Dedifferentiated amniotic fluid mesenchymal stem cell (primary cell): ENCODE results near the gene MTMR1.

ENCODE experiments used
- DNase-seq: peaks from one replicate; pipeline ENCODE4 v3.0.0-alpha.2; 2016; ENCODE audit errors: extremely low spot score

Gene MTMR1

DNA sequence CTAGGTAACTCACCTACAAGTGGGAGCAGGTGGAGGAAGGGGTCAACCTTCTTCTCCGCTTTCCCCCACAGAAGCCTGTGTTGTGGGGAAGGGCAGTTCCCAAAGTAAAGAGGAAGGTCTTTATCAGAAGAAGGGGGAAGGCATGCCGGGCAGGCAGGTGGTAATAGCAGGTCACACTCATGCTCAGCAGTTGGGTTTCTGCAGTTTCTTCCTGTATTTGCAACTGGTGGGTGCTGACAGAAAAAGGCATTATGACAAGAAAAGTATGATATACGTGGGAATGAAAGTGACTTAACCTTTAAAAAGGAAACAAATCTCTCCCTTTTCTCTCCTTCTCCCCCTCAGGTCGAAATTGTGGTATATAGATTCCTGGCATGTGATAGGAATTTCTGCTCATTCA, 3.7 kb downstream of the MTMR1 start:
- DNase-seq = no peak

DNA sequence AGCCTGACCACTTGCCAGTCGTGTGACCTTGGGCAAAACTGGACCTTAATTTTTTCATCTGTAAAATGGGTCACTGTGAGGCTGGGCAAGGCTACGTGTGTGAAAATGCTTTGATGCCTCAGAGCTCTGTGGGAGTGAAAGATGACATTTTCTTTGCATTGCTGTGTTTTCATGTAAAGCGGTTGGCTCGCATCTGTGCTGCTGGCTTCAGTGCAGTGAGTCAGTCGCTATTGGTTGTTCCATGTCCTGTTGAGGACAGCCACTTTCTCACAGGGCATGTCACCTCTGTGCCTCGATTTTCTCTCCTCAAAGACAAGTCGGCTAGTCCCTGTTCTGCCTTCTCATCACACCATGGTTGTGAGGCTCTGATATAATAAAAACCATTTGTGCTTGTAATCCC, 4.4 kb downstream of the MTMR1 start:
- DNase-seq = no peak

GRCh38 chrX:150698981-150699380, 5.8 kb downstream of the MTMR1 start:
- DNase-seq = no peak

DNA sequence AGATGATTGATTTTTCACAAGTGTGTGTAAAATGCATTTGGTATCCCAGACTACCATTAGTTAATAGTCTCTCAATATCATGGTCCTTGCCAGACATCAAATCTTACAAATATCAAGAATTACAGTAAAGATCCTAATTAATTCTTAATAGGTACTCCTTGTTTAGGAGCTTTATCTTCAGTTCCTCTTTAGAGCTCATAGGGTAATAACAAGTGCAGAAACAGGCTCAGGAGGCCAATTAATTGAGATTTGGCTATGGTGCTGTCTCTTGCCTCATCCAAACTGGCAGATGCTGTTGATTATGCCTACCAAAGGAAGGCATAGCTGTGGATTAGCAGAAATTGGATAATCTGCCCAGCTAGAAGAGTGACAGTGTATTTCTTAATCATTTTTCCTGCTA, 6.9 kb downstream of the MTMR1 start:
- DNase-seq = no peak

DNA sequence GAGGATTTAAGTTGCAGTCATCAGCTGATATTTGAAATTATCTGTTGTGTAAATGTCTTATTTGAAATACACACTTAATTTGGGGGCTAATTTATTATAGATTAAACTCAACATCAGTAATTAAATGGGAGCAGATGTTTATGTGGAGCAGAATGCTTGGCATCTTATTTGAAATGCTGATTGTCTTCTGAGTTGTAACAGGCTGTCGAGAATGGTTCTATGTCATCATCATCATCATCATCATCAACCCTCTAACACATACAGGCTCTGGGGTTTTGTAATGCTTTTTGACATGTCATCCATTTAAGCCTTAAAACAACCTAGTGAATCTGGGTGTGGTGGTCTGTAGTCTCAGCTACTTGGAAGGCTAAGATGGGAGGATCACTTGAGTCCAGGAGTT, 8.2 kb downstream of the MTMR1 start:
- DNase-seq = no peak

GRCh38 chrX:150702966-150703694, 9.9 kb downstream of the MTMR1 start:
- DNase-seq = no peak

GRCh38 chrX:150703695-150703974, 10.4 kb downstream of the MTMR1 start:
- DNase-seq = no peak

GRCh38 chrX:150704030-150704613, 10.9 kb downstream of the MTMR1 start:
- DNase-seq = peak; percentile 55

DNA sequence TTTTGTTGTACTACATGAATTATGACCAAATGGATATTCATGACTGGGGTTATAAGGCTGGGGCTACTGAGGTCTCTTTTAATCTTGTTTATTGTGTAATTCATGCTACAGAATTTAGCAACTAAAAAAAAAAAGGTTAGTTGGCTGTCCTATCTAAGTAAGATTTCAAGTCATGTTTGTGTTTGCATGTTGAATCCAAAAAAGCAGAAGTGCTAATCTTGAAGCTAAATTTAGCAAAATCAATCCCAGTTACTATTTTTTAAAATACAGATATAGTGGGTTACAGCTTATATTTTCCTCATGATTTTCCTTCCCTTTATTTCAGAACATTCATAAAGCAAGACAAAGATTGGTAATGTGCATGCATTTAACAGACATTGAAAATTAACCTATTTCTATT, 19.4 kb downstream of the MTMR1 start:
- no peak for DNase-seq

DNA sequence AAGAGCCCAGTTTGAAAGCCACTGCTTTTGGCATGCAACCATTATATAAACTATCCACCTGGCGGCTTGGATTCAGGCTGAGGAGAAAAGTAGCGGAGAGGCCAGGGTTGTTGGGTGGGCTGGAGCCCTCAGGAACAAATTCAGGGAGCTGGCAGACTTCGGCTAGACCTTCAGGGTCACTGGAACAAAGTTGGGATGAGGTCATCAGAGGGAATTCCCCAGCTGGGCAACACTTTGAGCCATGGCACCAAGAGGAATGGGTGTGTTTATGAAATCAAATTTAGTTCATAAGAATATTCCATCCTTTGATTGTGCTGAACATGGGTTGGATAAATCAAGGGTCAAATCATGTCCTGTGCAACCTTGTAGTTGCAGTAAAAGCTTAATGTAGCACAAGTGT, 22.0 kb downstream of the MTMR1 start:
- no peak for DNase-seq

GRCh38 chrX:150719621-150720020, 26.4 kb downstream of the MTMR1 start:
- DNase-seq = no peak

- DNase-seq = no peak
Observed at GRCh38 chrX:150729956-150730355, 36.8 kb downstream of the MTMR1 start.

GRCh38 chrX:150730719-150731118, 37.5 kb downstream of the MTMR1 start:
- no peak for DNase-seq

DNA sequence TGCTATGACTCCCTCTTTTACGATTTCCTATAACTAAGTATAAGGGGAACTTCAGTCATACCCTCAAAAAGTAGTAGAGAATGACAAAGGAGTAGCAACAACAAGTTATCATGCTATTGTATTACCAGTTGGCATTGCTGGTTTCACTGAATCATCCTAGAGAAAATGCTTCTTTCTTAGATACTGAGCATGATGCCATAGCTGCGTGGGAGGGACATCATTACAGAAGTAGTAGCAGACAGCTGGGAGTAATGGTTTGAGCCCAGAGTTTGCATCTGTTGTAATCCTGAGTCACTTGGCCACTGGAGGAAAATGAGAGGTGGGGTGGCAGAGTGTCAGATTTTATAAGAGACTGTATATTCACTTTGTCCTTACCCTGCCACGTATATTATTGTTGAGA, 38.6 kb downstream of the MTMR1 start:
- peak; percentile 90 for DNase-seq

- no peak for DNase-seq
Observed at GRCh38 chrX:150736475-150736874, 43.3 kb downstream of the MTMR1 start.

DNA sequence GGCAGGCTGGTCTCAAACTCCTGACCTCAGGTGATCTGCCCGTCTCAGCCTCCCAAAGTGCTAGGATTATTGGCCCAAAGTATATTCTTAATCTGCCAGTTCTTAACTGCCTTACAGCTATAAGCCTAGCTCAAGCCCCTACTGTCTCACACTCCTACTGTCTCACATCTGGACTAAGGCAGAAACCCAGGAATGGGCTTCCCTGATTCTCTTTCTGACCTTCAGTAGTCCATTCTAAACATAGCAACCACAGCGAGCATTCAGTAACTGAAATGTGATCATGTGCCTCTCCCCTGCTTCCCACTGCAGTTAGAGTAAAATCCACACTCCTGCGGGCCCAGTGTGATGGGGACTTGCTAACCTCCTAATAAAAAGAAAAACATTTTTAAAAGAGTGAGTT, 58.9 kb downstream of the MTMR1 start:
- no peak for DNase-seq

GRCh38 chrX:150753357-150753756, 60.2 kb downstream of the MTMR1 start:
- DNase-seq = no peak

- DNase-seq = no peak
Observed at GRCh38 chrX:150753968-150754367, 60.8 kb downstream of the MTMR1 start.

DNA sequence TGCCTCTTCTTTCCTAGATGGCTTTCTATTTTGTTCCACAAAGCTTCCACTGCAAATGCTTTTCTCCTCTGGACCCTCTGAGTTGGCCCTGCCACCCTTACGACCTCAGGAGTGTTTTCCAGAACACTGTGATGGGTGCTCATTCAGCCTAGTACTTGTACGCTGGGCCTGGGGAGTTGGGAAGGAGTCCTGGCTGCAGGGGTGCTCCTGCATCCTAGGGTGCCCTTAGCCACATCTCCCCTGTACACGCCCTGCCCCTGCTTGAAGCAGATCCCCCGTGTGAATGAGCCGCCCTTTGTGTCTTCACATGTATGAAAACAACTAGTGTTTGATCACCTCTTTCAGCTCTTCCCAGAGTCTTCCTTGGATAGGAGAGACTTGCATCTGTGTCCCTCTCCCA, 64.2 kb downstream of the MTMR1 start:
- no peak for DNase-seq

- DNase-seq = no peak
Observed at GRCh38 chrX:150759568-150760416, 66.6 kb downstream of the MTMR1 start.

DNA sequence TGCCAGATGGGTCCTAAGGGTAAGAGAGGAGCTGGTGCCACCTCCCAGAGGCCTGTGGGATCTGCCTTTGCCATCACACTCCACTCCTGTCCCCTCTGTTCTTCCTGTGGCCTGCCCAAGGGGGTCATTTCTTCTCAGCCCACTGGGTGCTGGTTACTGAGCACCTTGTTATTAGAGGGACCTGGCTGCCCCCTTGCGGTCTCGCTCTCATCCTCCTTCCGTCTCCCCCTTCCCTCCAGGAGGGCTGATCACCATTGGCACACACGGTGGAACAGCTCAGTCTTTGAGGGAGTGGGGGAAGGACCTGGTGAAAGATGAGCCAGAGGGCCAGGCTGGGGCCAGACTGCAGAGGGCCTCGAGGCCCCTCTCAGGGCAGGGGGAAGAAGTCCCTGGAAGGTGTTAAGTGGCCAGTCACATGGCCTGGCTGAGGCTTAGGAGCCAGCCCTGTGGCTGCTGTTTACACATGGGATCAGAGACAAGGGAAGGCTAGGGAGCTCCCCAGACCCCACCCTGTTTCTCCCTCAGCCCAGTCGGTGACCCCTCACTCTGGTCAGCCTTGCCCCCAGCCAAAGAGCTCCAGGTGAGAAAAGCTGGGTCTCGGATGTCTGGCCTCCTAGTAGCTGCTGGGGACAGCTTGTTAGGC, 68.1 kb downstream of the MTMR1 start:
- no peak for DNase-seq

DNA sequence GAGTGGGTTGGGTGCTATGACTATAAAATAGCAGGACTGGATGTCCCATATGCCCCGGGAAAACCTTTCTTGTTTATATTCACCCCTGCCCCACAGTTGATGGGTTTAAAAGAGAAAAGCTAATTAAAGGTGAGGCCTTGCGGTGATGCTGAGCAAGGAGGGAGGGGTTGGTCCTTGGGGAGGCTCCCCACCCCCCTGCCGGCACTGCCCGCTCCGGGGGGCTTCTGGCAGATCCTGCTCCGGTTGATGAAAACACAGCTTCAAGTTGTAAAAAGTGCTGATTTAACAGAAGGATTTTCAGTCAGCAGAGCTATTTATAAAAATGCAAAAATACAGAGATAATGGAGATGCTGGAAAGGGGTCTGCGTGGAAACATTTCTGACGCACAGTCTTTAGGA, 68.6 kb downstream of the MTMR1 start:
- no peak for DNase-seq
